ENCODE results near the gene PAPPA. TPM values are rescaled to one million over a fixed set of nuclear protein-coding genes. Genes with fewer than 3 reads are reported as not detected.

Gene PAPPA
- total RNA-seq, 8 experiments from 2014 or later: 1.5 to 26.5 (median 9.5) TPM

DNA sequence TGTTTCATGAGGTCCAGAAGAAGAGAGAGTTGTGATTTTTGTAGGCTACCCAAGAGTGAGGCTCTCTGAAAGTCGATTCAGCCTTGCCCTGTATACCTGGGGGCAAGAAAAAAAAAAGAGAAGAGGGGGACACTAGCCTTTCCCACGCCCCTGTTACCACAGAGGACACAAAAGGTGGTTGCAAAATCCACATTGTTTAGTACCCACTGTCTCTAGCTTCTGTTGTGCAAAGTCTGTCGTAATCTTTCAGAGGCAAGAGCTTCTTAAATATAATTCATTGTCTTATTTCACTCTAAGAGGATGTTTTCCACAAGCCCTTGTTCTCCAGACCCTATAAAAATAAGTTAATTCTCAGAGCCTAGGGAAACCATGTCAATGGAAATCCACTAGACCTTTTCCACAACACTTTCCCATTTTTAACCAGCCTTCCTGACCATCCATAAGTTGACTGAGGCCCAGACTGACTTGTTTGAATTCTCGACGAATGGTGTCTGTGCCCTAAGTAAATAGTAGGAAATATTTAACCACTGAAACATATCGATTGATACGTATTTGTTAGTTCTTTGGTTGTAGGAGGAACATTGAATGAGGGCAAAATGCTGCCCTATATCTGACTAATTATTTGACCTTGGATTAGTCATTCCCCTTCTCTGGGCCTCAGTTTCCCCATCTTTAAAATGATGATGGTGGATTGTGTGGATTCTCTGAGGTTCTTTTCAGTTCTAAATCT, 182.7 kb downstream of the PAPPA start:
- ATAC-seq (replicated peaks in 6 of 8): no peak
- Histone ChIP-seq H3K4me1 (replicated peaks in 1 of 2) (peaks cover 45 to 61% of the 10 kb centered on the region in 2 donors), H3K4me3 (no peak overlapping the region), H3K27ac (peak overlapping the region; percentile 33 to 37)
- 0 to 88% (median 59%) methylated on average over 1 to 7 of the region's 7 CpGs for WGBS, 10 experiments
- in situ Hi-C loops (cut with MboI; ENCODE audit: low pct_unique_long_range_greater_than_20kb in 2 of 9, low sequenced_read_pairs in 9 of 9, unreplicated experiment in 9 of 9): no loop called here

GRCh38 chr9:116337015-116337414, 183.4 kb downstream of the PAPPA start:
- ATAC-seq (replicated peaks in 6 of 8): peak; percentile 18 to 97 (median 90)
- Histone ChIP-seq H3K4me3 (no peak overlapping the region), H3K27ac (peak overlapping the region; percentile 33 to 37), H3K4me1 (replicated peaks in 1 of 2) (peaks cover 50 to 67% of the 10 kb centered on the region in 2 donors)
- in situ Hi-C loops (cut with MboI; ENCODE audit: low pct_unique_long_range_greater_than_20kb in 2 of 9, low sequenced_read_pairs in 9 of 9, unreplicated experiment in 9 of 9): no loop called here
- 0 to 40% (median 17%) methylated on average over 1 to 2 of the region's 2 CpGs; no CpG with 5 or more reads in 5 of the 10 experiments for WGBS, 10 experiments

DNA sequence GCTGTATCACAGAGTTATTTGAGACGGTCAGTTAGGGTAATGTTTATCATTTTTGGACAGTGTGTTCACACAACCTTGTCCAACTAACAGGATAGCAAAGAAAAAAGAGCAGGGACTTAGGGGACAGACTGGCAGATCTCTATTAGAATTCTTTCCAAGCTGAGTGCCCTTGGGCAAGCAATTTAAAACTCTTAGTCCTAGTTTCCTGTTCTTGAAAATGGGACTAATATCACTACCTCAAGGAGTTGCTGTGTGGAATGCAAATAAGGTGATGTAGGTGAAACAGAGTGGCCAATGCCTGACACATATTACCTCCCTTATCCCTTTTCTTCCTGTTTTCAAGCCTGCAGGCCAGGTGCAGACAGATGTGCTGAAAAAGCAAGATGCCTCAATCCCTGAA, 186.7 kb downstream of the PAPPA start:
- Histone ChIP-seq H3K4me3 (no peak overlapping the region), H3K4me1 (replicated peaks in 1 of 2) (peaks cover 33 to 51% of the 10 kb centered on the region in 2 donors), H3K27ac (no peak overlapping the region)
- in situ Hi-C loops (cut with MboI; ENCODE audit: low pct_unique_long_range_greater_than_20kb in 2 of 9, low sequenced_read_pairs in 9 of 9, unreplicated experiment in 9 of 9): no loop called here
- 0 to 82% (median 39%) methylated on average over 1 of the region's 1 CpG; no CpG with 5 or more reads in 2 of the 10 experiments for WGBS, 10 experiments
- ATAC-seq (replicated peaks in 6 of 8): no peak

DNA sequence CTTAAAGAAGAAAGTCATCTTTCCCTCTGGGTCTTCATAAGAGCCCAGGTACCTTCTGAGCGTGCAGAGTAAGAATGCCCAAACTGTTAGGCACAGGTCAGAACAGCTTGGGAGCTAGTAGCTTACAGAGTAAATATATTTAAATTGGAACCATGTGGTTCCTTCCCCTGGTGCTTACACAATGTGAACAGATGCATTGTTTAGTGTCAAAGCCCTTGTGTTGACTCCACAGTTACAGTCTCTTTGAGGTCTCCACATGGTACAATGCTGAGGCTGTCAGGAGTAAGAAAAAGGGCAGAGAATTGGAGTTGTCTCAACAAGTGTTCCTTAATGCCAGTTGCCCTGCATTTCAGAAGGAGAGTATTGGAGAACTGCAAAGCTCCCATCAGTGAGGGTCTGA, 188.5 kb downstream of the PAPPA start:
- H3K4me3 ChIP-seq: no peak overlapping the region
- in situ Hi-C loops (cut with MboI; ENCODE audit: low pct_unique_long_range_greater_than_20kb in 2 of 9, low sequenced_read_pairs in 9 of 9, unreplicated experiment in 9 of 9): no loop called here
- H3K27ac ChIP-seq: no peak overlapping the region
- 0 to 71% (median 58%) methylated on average over 1 of the region's 1 CpG; no CpG with 5 or more reads in 4 of the 10 experiments for WGBS, 10 experiments
- ATAC-seq (replicated peaks in 6 of 8): peak in 7 of 8 experiments; percentile 24 to 97 (median 80)
- H3K4me1 ChIP-seq (replicated peaks in 1 of 2): peaks cover 20 to 33% of the 10 kb centered on the region in 2 donors

DNA sequence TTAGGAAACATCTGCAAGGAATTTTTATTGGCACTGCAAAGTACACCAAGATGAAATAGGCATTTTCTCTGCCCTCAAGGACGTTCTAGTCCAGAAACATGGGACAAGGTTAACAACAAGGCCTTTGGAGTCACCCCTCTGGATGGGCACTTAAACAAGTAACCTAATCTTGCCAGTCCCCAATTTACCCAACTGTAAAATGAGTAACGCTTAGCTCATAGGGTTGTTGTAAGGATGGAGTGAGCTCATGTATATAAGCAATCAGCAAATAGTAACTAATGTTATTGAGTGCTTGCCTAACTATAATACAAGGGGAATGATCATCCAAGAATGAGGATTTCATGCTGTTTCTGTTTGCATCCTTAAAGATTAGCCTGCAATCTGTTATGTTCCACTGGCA, 189.3 kb downstream of the PAPPA start:
- whole genome bisulfite sequencing, 10 experiments: 0 to 100% (median 84%) methylated on average over 1 to 2 of the region's 2 CpGs; no CpG with 5 or more reads in 3 of the 10 experiments
- in situ Hi-C loops (cut with MboI; ENCODE audit: low pct_unique_long_range_greater_than_20kb in 2 of 9, low sequenced_read_pairs in 9 of 9, unreplicated experiment in 9 of 9): no loop called here
- Histone ChIP-seq H3K4me3 (no peak overlapping the region), H3K4me1 (replicated peaks in 1 of 2) (peaks cover 13 to 25% of the 10 kb centered on the region in 2 donors), H3K27ac (no peak overlapping the region)
- peak in 1 of 8 experiments; percentile 54 for ATAC-seq (replicated peaks in 6 of 8)

GRCh38 chr9:116344416-116344815, 190.8 kb downstream of the PAPPA start:
- in situ Hi-C loops (cut with MboI; ENCODE audit: low pct_unique_long_range_greater_than_20kb in 2 of 9, low sequenced_read_pairs in 9 of 9, unreplicated experiment in 9 of 9): no loop called here
- H3K27ac ChIP-seq: no peak overlapping the region
- peaks cover 10 to 20% of the 10 kb centered on the region in 2 donors for H3K4me1 ChIP-seq (replicated peaks in 1 of 2)
- WGBS, 10 experiments: 80 to 100% (median 94%) methylated on average over 1 to 9 of the region's 10 CpGs; no CpG with 5 or more reads in 4 of the 10 experiments
- ATAC-seq (replicated peaks in 6 of 8): no peak
- no peak overlapping the region for H3K4me3 ChIP-seq

DNA sequence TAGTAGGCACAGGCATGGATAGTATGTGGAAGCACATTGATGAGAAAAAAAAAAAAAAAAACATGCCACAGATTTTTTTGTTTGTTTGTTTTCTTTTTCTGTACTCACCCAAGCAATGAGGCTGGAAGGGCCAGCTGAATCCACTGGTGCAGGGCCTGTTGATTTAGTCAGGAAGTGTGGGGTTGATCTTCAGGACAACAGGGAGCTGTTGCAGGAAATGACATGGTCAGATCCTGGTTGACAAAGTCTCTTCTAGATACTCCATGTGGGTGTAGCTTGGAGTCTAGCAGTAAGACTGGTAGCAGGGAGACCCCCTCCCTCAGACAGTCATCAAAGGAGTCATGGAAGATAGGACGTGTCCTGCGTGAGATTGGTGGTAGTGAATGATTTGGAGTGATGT, 191.8 kb downstream of the PAPPA start:
- Histone ChIP-seq H3K4me3 (no peak overlapping the region), H3K4me1 (replicated peaks in 1 of 2) (peaks cover 9 to 11% of the 10 kb centered on the region in 2 donors), H3K27ac (no peak overlapping the region)
- no peak for ATAC-seq (replicated peaks in 6 of 8)
- WGBS, 10 experiments: 40 to 100% (median 85%) methylated on average over 1 to 2 of the region's 2 CpGs; no CpG with 5 or more reads in 5 of the 10 experiments
- in situ Hi-C loops (cut with MboI; ENCODE audit: low pct_unique_long_range_greater_than_20kb in 2 of 9, low sequenced_read_pairs in 9 of 9, unreplicated experiment in 9 of 9): no loop called here

DNA sequence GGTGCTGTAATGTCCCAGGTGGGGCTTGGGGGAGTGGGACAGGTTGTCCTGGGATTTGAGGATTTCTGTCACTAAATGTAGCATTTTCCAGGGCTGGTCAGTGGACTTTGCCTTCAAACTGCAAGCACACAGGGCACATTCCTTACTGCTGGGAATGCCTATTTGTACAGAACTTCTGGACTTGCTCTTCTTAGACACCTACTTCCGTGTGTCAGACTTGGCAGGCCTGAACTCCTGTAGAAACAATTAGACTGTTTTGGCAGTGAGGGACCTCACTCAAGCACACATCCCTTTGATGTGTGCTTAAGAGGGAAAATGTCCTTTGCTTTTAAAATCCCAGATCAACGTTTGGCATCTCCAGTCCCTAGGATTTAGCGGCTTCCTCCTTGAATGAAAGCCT, 192.2 kb downstream of the PAPPA start:
- H3K27ac ChIP-seq: no peak overlapping the region
- WGBS, 10 experiments: 66 to 100% (median 82%) methylated on average over 1 to 3 of the region's 3 CpGs; no CpG with 5 or more reads in 4 of the 10 experiments
- H3K4me3 ChIP-seq: no peak overlapping the region
- peaks cover 9 to 11% of the 10 kb centered on the region in 2 donors for H3K4me1 ChIP-seq (replicated peaks in 1 of 2)
- no peak for ATAC-seq (replicated peaks in 6 of 8)
- in situ Hi-C loops (cut with MboI; ENCODE audit: low pct_unique_long_range_greater_than_20kb in 2 of 9, low sequenced_read_pairs in 9 of 9, unreplicated experiment in 9 of 9): no loop called here

- H3K4me1 ChIP-seq (replicated peaks in 1 of 2): no peaks in the 10 kb centered on the region
- no peak for ATAC-seq (replicated peaks in 6 of 8)
- H3K27ac ChIP-seq: no peak overlapping the region
- in situ Hi-C loops (cut with MboI; ENCODE audit: low pct_unique_long_range_greater_than_20kb in 2 of 9, low sequenced_read_pairs in 9 of 9, unreplicated experiment in 9 of 9): no loop called here
- WGBS, 10 experiments: 40 to 100% (median 93%) methylated on average over 1 to 3 of the region's 6 CpGs; no CpG with 5 or more reads in 5 of the 10 experiments
- H3K4me3 ChIP-seq: no peak overlapping the region
These were observed 196.1 kb downstream of the PAPPA start for GRCh38 chr9:116349684-116350083.

GRCh38 chr9:116350213-116350612, 196.6 kb downstream of the PAPPA start:
- 0 to 72% (median 45%) methylated on average over 1 to 2 of the region's 2 CpGs; no CpG with 5 or more reads in 2 of the 10 experiments for WGBS, 10 experiments
- ATAC-seq (replicated peaks in 6 of 8): peak in 3 of 8 experiments; percentile 22 to 37 (median 33)
- Histone ChIP-seq H3K27ac (no peak overlapping the region), H3K4me1 (replicated peaks in 1 of 2) (no peaks in the 10 kb centered on the region), H3K4me3 (no peak overlapping the region)
- in situ Hi-C loops (cut with MboI; ENCODE audit: low pct_unique_long_range_greater_than_20kb in 2 of 9, low sequenced_read_pairs in 9 of 9, unreplicated experiment in 9 of 9): no loop called here

DNA sequence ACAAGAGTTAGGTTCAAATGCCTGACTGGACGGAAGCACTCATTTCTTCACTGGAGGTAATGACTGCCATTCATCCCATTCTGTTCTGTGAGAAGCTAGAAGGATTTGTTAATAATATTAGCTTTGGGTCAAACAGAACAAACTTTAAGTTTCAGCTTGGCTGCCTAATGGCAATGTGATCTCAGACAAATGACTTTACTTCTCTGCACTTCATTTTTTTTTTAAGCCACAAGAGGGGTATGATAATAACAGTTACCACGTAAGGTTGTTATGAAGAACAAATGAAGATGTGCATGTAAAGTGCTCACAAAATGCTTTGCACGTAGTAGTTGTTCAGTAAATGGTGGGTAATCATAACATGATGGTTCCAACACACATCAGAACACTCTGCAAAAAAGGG, 199.4 kb downstream of the PAPPA start:
- in situ Hi-C loops (cut with MboI; ENCODE audit: low pct_unique_long_range_greater_than_20kb in 2 of 9, low sequenced_read_pairs in 9 of 9, unreplicated experiment in 9 of 9): no loop called here
- no peak for ATAC-seq (replicated peaks in 6 of 8)
- WGBS, 10 experiments: 40 to 100% (median 92%) methylated on average over 1 to 2 of the region's 3 CpGs; no CpG with 5 or more reads in 2 of the 10 experiments
- Histone ChIP-seq H3K27ac (no peak overlapping the region), H3K4me3 (no peak overlapping the region), H3K4me1 (replicated peaks in 1 of 2) (no peaks in the 10 kb centered on the region)

DNA sequence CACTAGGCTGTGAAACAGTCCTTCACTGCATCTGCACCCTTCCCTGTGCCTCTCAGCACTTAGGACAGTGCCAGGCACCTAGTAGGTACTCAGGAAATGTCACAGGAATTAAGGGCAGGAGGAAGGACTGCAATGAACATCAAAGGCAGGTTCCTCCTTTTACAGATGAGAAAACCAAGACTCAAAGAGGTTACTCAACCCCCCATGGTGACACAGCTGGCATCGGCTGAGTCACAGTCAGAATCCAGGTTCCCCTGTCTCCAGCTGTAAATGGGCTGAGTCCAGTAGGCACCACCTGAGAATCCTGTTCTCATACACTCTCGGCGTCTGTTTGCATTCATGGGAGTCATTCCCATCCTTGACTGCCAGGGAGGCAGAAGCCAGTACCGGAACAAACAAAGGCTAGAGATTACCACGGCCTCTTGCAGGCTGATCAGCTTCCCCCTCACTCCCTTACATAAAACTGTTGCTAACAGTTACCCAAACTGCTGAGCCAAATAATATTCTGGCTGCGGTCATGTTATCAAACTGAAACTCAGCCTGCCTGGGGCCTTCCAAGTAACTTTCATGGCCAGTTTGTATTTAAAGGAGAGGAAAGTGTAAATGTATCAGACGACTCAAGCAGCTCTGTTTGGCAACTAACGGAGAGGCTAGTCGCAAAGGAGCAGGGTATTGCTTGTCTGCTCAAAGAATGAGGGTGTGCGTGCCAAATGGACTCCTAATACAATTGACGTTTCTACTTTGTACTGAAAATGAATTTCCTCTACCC, 201.7 kb downstream of the PAPPA start:
- peak in 2 of 8 experiments; percentile 24 to 75 for ATAC-seq (replicated peaks in 6 of 8)
- in situ Hi-C loops (cut with MboI; ENCODE audit: low pct_unique_long_range_greater_than_20kb in 2 of 9, low sequenced_read_pairs in 9 of 9, unreplicated experiment in 9 of 9): no loop called here
- no peaks in the 10 kb centered on the region for H3K4me1 ChIP-seq (replicated peaks in 1 of 2)
- H3K27ac ChIP-seq: no peak overlapping the region
- WGBS, 10 experiments: 14 to 100% (median 77%) methylated on average over 1 to 9 of the region's 11 CpGs
- no peak overlapping the region for H3K4me3 ChIP-seq

DNA sequence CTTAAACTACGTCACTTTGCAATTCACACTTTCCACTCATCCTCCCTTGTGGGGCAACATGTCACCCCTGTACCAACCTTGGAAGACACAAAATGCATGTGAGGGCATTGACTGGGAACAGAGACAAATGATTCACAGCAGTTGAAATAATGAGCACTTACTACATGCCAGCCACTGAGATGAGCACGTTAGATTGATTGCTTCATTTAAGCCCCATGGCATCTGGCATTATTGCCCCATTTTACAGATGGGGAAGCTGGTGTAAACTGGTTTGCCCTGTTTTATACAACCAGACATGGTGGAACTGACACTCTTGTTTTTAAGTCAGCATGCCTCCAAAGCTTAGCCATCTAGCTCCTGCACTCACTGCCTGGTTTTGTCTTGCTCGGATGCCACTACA, 204.7 kb downstream of the PAPPA start:
- ATAC-seq (replicated peaks in 6 of 8): no peak
- Histone ChIP-seq H3K4me3 (no peak overlapping the region), H3K4me1 (replicated peaks in 1 of 2) (peaks cover 10 to 15% of the 10 kb centered on the region in 2 donors), H3K27ac (no peak overlapping the region)
- in situ Hi-C loops (cut with MboI; ENCODE audit: low pct_unique_long_range_greater_than_20kb in 2 of 9, low sequenced_read_pairs in 9 of 9, unreplicated experiment in 9 of 9): no loop called here
- WGBS, 10 experiments: 78 to 100% (median 100%) methylated on average over 1 to 3 of the region's 3 CpGs; no CpG with 5 or more reads in 3 of the 10 experiments
